ENCODE measurements around the gene MMP17. TPM values are rescaled to one million over a fixed set of nuclear protein-coding genes. Genes with fewer than 3 reads are reported as not detected.

The MMP17 gene
- total RNA-seq, 4 donors from 2014 or later: 4.6 to 15.4 (median 12.9) TPM

DNA sequence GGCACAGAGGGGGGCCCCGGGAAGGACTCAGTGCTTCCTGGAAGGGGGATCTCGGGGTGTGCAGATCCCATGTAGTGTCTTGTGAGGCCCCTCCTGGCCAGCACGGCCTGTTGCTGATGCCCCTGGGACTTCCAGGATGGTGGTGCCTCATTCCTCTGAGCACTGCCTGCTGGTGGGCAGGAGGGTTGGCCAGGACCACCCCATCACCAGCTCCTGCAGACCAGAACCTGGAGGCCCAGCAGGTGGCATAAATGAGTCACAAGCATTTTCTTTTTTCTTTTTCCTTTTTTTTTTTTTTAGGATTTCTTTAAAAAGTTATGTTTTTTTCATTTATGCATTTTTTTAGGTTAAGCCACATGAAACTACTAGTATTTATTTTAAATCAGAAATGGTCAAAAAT is 8.0 kb downstream of the MMP17 start:
- TF ChIP-seq, protein P1, sequence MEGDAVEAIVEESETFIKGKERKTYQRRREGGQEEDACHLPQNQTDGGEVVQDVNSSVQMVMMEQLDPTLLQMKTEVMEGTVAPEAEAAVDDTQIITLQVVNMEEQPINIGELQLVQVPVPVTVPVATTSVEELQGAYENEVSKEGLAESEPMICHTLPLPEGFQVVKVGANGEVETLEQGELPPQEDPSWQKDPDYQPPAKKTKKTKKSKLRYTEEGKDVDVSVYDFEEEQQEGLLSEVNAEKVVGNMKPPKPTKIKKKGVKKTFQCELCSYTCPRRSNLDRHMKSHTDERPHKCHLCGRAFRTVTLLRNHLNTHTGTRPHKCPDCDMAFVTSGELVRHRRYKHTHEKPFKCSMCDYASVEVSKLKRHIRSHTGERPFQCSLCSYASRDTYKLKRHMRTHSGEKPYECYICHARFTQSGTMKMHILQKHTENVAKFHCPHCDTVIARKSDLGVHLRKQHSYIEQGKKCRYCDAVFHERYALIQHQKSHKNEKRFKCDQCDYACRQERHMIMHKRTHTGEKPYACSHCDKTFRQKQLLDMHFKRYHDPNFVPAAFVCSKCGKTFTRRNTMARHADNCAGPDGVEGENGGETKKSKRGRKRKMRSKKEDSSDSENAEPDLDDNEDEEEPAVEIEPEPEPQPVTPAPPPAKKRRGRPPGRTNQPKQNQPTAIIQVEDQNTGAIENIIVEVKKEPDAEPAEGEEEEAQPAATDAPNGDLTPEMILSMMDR (IDR thresholded peaks at IDR 0.05; ENCODE audit: low read depth): no peak

DNA sequence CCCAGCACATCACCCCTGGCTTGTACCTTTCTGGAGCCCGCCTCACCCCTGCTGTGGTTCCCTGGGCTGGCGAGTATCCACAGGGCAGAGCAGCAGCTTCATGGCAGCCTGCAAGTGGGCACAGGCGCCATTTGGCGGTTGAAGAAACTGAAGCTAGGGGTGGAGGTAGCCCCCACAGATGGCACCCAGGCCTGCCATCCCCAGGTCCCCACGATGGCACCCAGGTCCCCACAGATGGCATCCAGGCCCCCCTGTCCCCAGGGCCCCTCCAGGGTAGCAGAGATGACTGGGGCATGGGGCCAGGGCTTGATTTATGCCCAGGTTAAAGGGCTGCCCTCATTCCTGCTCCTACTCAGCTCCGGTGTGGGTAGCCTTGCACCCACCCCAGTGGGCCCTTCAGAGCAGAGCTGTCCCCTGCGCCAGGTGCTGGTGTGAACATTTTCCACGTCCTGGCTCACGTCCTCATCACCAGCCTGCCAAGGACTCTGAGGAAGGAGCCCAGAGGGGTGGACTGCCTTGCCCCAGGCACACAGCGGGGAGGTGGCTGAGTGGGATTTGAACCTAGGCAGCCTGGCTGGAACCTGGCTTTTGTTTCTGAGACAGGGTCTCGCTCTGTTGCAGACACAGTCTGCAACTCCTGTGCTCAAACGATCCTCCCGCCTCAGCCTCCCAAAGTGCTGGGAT is 8.7 kb downstream of the MMP17 start:
- TF ChIP-seq, protein P1 (IDR thresholded peaks at IDR 0.05; ENCODE audit: low read depth): no peak

DNA sequence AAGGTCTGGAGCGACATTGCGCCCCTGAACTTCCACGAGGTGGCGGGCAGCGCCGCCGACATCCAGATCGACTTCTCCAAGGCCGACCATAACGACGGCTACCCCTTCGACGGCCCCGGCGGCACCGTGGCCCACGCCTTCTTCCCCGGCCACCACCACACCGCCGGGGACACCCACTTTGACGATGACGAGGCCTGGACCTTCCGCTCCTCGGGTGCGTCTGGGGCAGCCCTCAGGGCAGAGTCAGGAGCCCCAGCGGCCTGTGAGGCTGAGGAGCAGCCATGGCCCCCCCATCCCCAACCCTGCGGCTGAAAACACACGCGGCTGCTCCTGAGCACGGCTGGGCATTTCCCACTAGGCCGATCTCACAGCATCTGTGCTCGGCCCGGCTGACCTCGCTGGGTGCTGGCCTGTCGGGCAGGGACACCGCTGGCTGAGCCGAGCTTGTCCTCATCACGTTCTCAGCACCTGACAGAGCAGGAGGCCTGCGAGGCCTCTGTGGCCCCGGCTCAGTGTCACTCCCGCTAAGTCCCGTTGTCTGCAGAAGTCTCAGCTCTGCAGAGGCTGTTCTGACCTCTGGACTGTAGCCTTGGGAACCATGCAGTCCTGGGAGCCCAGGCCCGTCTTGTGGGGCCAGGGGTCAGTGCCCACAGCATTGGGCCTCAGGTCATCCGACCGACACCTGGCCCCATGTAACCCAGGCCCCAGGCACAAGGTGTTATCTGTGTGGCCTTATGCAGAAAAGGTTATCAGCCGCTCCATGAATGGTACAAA is 12.6 kb downstream of the MMP17 start:
- TF ChIP-seq, protein P1 (IDR thresholded peaks at IDR 0.05; ENCODE audit: low read depth): no peak

DNA sequence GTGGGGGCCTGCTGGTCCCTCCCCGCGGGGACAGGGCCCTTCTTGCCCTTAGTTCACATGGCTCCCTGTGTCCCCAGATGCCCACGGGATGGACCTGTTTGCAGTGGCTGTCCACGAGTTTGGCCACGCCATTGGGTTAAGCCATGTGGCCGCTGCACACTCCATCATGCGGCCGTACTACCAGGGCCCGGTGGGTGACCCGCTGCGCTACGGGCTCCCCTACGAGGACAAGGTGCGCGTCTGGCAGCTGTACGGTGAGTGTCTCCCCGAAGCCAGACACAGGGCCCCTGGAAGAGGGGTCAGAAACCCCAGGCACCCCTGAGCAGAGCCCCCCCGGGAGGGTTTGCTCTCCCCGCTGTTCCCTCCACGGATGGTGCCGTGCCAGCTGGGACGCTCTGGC is 13.4 kb downstream of the MMP17 start:
- TF ChIP-seq, protein P1 (IDR thresholded peaks at IDR 0.05; ENCODE audit: low read depth): no peak

DNA sequence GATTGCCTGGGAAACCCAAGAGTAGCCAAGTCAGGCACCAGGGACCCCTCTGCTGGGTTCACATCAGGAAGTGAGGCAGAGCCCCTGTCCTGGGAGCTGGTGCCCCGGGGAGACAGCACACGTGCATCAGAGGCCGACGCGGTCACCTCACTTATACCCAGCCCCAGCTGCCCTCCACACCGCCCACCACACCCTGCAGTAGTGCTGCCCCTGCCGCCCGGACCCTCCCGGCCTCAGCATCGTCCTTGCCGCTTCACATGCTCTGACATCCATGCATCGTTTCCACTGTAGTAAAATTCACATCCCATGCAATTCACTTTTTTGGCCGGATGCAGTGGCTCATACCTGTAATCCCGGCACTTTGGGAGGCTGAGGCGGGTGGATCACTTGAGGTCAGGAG is 14.0 kb downstream of the MMP17 start:
- TF ChIP-seq, protein P1 (IDR thresholded peaks at IDR 0.05; ENCODE audit: low read depth): no peak

DNA sequence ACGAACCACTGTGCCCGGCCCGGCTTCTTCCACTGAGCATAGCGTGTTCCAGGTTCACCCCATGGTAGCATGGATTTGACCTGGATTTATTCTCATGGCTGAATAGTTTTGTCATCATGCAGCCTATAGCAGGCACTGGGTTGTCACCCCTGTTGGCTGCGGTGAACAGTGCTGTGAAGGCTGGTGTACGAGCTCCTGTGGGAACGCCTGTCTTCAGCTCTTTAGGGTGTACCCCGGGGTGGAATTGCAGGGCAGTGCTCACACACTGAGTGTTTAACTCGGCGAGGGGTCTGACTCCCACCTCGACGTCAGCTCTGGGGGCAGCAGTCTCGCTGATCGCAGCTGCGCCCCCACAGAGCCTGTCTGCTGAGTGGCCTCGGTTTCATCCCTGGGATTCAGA is 15.3 kb downstream of the MMP17 start:
- TF ChIP-seq, protein P1 (IDR thresholded peaks at IDR 0.05; ENCODE audit: low read depth): no peak

DNA sequence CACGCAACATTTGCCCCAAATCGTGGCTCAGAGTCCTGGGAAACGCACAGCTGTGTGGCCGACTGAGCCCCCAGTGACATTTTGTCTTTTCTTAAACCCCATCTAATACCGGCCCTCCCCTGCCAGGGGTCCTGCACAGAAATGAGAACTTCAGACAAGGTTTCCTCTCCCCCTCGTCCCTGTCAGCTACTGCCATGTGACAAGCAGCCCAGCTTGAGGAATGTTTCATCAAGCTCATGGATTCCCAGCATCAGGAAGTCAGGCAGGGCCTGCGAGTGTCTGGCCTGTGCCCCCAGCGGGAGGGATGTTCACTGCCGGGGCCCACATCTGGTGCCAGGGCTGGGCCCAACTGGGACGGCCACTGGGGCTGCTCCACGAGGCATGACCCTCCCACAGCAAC is 15.9 kb downstream of the MMP17 start:
- TF ChIP-seq, protein P1 (IDR thresholded peaks at IDR 0.05; ENCODE audit: low read depth): no peak
